H1 (cell line): ENCODE measurements around the gene GALNT18. TPM values are rescaled to one million over a fixed set of nuclear protein-coding genes. Genes with fewer than 3 reads are reported as not detected.

Experiments
- CTCF ChIA-PET: fragments of 300-600 bp; sonication (Branson Sonifier 250); formaldehyde crosslinking; loops from one replicate; lab custom pipeline; 2021; ENCODE audit not compliant: partially characterized antibody; lab: Charles Lee
- POLR2A ChIA-PET: fragments of 300-600 bp; sonication (Branson Sonifier 250); formaldehyde crosslinking; loops from one replicate; lab custom pipeline; 2021; ENCODE audit warnings: inconsistent platforms; ENCODE audit not compliant: partially characterized antibody; lab: Charles Lee
- DNase-seq, 2 experiments: peaks; one replicate each; pipeline versions ENCODE4 v3.0.0 to v3.0.0-alpha.2; 2010 to 2022; ENCODE audit warnings: low spot score in 2 of 2, low read depth in 1 of 2, mixed read lengths in 1 of 2
- FAIRE-seq: peaks from 2 replicates; lab custom pipeline; 2011; peaks lifted over from hg19 to GRCh38; lab: Jason Lieb, UNC
- H2AFZ ChIP-seq: 2 replicates; pipeline ENCODE4 v1.8.1; 2012; ENCODE audit warnings: low read length, inconsistent platforms
- H2AK5ac ChIP-seq: 2 replicates; pipeline ENCODE4 v1.6.1; 2013; ENCODE audit warnings: low read depth, low read length
- H2BK120ac ChIP-seq: replicated peaks from 2 replicates; pipeline ENCODE3; 2013; ENCODE audit warnings: low read depth, low read length, inconsistent platforms
- H2BK12ac ChIP-seq: 2 replicates; pipeline ENCODE4 v1.6.1; 2013; ENCODE audit warnings: low read depth, low read length
- H2BK15ac ChIP-seq: 2 replicates; pipeline ENCODE4 v1.6.1; 2013; ENCODE audit warnings: low read length
- H2BK20ac ChIP-seq: 2 replicates; pipeline ENCODE4 v1.6.1; 2013; ENCODE audit warnings: low read length
- H2BK5ac ChIP-seq: 2 replicates; pipeline ENCODE4 v1.6.1; 2013; ENCODE audit warnings: low read depth, low read length
- H3K14ac ChIP-seq: 2 replicates; pipeline ENCODE4 v1.6.1; 2013; ENCODE audit warnings: inconsistent platforms; ENCODE audit not compliant: insufficient read length
- H3K18ac ChIP-seq: 2 replicates; pipeline ENCODE4 v1.6.1; 2013; ENCODE audit warnings: low read length; ENCODE audit errors: extremely low read depth
- H3K23ac ChIP-seq: 2 replicates; pipeline ENCODE4 v1.6.1; 2013; ENCODE audit warnings: inconsistent platforms; ENCODE audit not compliant: insufficient read length
- H3K23me2 ChIP-seq: 2 replicates; pipeline ENCODE4 v1.6.1; 2013; ENCODE audit warnings: low read depth, low read length
- H3K27ac ChIP-seq: 2 replicates; pipeline ENCODE4 v1.6.1; 2011; ENCODE audit warnings: low read depth, low read length, inconsistent platforms
- H3K27me3 ChIP-seq, 4 experiments: replicated peaks in 1 of 4; 1 replicate in 1 of 4; 2 replicates in 3 of 4; pipeline versions ENCODE4 v1.6.1 to v1.8.1; 2011 to 2013; ENCODE audit warnings: low read length in 3 of 4, mild to moderate bottlenecking in 3 of 4, inconsistent platforms in 2 of 4, mixed read lengths in 2 of 4, moderate library complexity in 1 of 4; ENCODE audit not compliant: control insufficient read depth in 3 of 4, insufficient read depth in 3 of 4; ENCODE audit errors: extremely low read depth in 1 of 4
- H3K36me3 ChIP-seq, 4 experiments: 2 replicates each; pipeline versions ENCODE4 v1.6.1 to v1.8.1; 2011 to 2013; ENCODE audit warnings: mild to moderate bottlenecking in 4 of 4, low read length in 3 of 4, moderate library complexity in 2 of 4, control low read depth in 1 of 4, inconsistent platforms in 1 of 4; ENCODE audit not compliant: insufficient read depth in 4 of 4, control insufficient read depth in 2 of 4
- H3K4ac ChIP-seq: replicated peaks from 2 replicates; pipeline ENCODE3; 2013; ENCODE audit warnings: low read length, low read depth, mixed read lengths, inconsistent platforms; ENCODE audit not compliant: insufficient read length
- H3K4me1 ChIP-seq, 4 experiments: replicated peaks in 1 of 4; 1 replicate in 1 of 4; 2 replicates in 3 of 4; pipeline versions ENCODE4 v1.6.1 to v1.8.1; 2011 to 2013; ENCODE audit warnings: low read length in 3 of 4, inconsistent platforms in 2 of 4, mixed read lengths in 1 of 4; ENCODE audit not compliant: insufficient read depth in 4 of 4, control insufficient read depth in 3 of 4
- H3K4me2 ChIP-seq, 2 experiments: 2 replicates each; pipeline versions ENCODE4 v1.6.1 to v1.8.1; 2011 to 2013; ENCODE audit warnings: low read depth in 2 of 2, low read length in 2 of 2, control low read depth in 1 of 2, inconsistent platforms in 1 of 2, mild to moderate bottlenecking in 1 of 2; ENCODE audit not compliant: insufficient read depth in 1 of 2
- H3K4me3 ChIP-seq, 4 experiments: fragments of 200-600, 300-600 bp in 1 of 4; sonication (generic), shearing (Covaris generic), sonication (Bioruptor Twin) in 1 of 4; 2 replicates each; pipeline versions ENCODE4 v1.5.1 to v1.8.1; 2011 to 2016; ENCODE audit warnings: low read length in 4 of 4, low read depth in 3 of 4, control low read depth in 2 of 4, inconsistent platforms in 2 of 4, mild to moderate bottlenecking in 2 of 4, mixed read lengths in 1 of 4, moderate library complexity in 1 of 4; ENCODE audit not compliant: insufficient read depth in 2 of 4; ENCODE audit errors: extremely low read depth in 1 of 4
- H3K56ac ChIP-seq: replicated peaks from 2 replicates; pipeline ENCODE3; 2013; ENCODE audit warnings: low read depth, mild to moderate bottlenecking, mixed read lengths, low read length, inconsistent platforms; ENCODE audit not compliant: insufficient read length
- H3K79me1 ChIP-seq: 2 replicates; pipeline ENCODE4 v1.6.1; 2013; ENCODE audit warnings: low read depth, low read length, control low read depth
- H3K79me2 ChIP-seq, 2 experiments: 2 replicates each; pipeline versions ENCODE4 v1.6.1 to v1.8.1; 2012 to 2013; ENCODE audit warnings: low read length in 2 of 2, mild to moderate bottlenecking in 2 of 2, inconsistent platforms in 1 of 2; ENCODE audit not compliant: insufficient read depth in 2 of 2, control insufficient read depth in 1 of 2
- H3K9ac ChIP-seq, 4 experiments: replicated peaks in 1 of 4; 1 replicate in 1 of 4; 2 replicates in 3 of 4; pipeline versions ENCODE4 v1.6.1 to v1.8.1; 2011 to 2013; ENCODE audit warnings: low read depth in 3 of 4, low read length in 3 of 4, control low read depth in 2 of 4, mild to moderate bottlenecking in 2 of 4, moderate library complexity in 2 of 4, inconsistent platforms in 1 of 4; ENCODE audit errors: extremely low read depth in 1 of 4
- H3K9me3 ChIP-seq, 2 experiments: 2 replicates each; pipeline versions ENCODE4 v1.6.1 to v1.8.1; 2012 to 2013; ENCODE audit warnings: mild to moderate bottlenecking in 2 of 2, moderate library complexity in 2 of 2, control low read depth in 1 of 2, inconsistent platforms in 1 of 2, low read depth in 1 of 2, low read length in 1 of 2, mixed read lengths in 1 of 2; ENCODE audit not compliant: insufficient read depth in 2 of 2
- H4K20me1 ChIP-seq, 2 experiments: replicated peaks in 1 of 2; 2 replicates each; pipeline versions ENCODE3 to v1.8.1; 2011 to 2013; ENCODE audit warnings: inconsistent platforms in 2 of 2, low read length in 2 of 2, mild to moderate bottlenecking in 1 of 2; ENCODE audit not compliant: insufficient read depth in 2 of 2, control insufficient read depth in 1 of 2
- H4K5ac ChIP-seq: 2 replicates; pipeline ENCODE4 v1.6.1; 2013; ENCODE audit warnings: low read length, low read depth, mixed read lengths, inconsistent platforms; ENCODE audit not compliant: insufficient read length
- H4K8ac ChIP-seq: 2 replicates; pipeline ENCODE4 v1.8.0; 2013; ENCODE audit warnings: mild to moderate bottlenecking, moderate library complexity, low read length, inconsistent platforms; ENCODE audit not compliant: insufficient read depth; ENCODE audit errors: extremely low read depth
- H4K91ac ChIP-seq: replicated peaks from 2 replicates; pipeline ENCODE3; 2013; ENCODE audit warnings: low read length, mixed read lengths, inconsistent platforms; ENCODE audit not compliant: insufficient read length
- GABPA ChIP-seq: IDR thresholded peaks from 2 replicates; pipeline ENCODE4 v1.6.1; 2011; ENCODE audit warnings: mild to moderate bottlenecking, low read length, moderate library complexity, borderline replicate concordance; ENCODE audit not compliant: insufficient read depth
- KDM5A ChIP-seq: fragments of 200-600 bp; IDR thresholded peaks from 2 replicates; pipeline ENCODE4 v1.7.1; 2012; ENCODE audit warnings: mild to moderate bottlenecking, low read length, inconsistent platforms, mixed read lengths
- PHF8 ChIP-seq: fragments of 200-600 bp; sonication (generic); conservative IDR thresholded peaks from 2 replicates; pipeline ENCODE4 v1.7.1; 2012; ENCODE audit warnings: low read depth, mild to moderate bottlenecking, inconsistent platforms, low read length, moderate library complexity
- SIN3A ChIP-seq, 2 experiments: IDR thresholded peaks in 1 of 2; conservative IDR thresholded peaks in 1 of 2; 2 replicates each; pipeline ENCODE4 v1.6.1; 2011 to 2012; ENCODE audit warnings: low read length in 2 of 2, improper control_type of control experiment in 1 of 2, low read depth in 1 of 2, mild to moderate bottlenecking in 1 of 2
- SP1 ChIP-seq: IDR thresholded peaks from 2 replicates; pipeline ENCODE4 v1.6.1; 2011; ENCODE audit warnings: low read depth, low read length
- YY1 ChIP-seq: IDR thresholded peaks from 2 replicates; pipeline ENCODE4 v1.6.1; 2011; ENCODE audit warnings: low read depth, mild to moderate bottlenecking, low read length
- WGBS, 2 experiments: shearing (Covaris generic) in 1 of 2; methylation state at CpG; one replicate each; pipeline versions ENCODE4 v1.1.6 to v1.1.7; 2013 to 2015; ENCODE audit warnings: low lambda C conversion rate in 2 of 2, mixed read lengths in 2 of 2, inconsistent platforms in 1 of 2, low coverage in 1 of 2, missing lambda C conversion rate in 1 of 2; ENCODE audit not compliant: insufficient replicate concordance in 2 of 2, insufficient coverage in 1 of 2, insufficient read length in 1 of 2; ENCODE audit errors: extremely low coverage in 1 of 2, missing lambda C conversion rate in 1 of 2; 5-methylcytosine and 5-hydroxymethylcytosine counted together
- polyA plus RNA-seq, 7 experiments: library from polyadenylated mRNA; depleted of rRNA in 3 of 7; stranded (reverse) in 5 of 7; unstranded in 2 of 7; fragments of >200 nt in 5 of 7; fragments of 200-250 nt in 2 of 7; gene quantifications; 1 replicate in 5 of 7; 2 replicates in 1 of 7; 4 replicates in 1 of 7; pipeline versions ENCODE4 v1.2.1 to v1.2.3, GENCODE V29; 2011 to 2013; ENCODE audit warnings: missing spikeins in 2 of 7, mixed read lengths in 2 of 7
- total RNA-seq: library from RNA; stranded (reverse); fragmentation: NEBNext Ultra II Directional; extraction: Animal tissue kit (Norgen Biotek cat#: 25700); gene quantifications from 2 replicates; pipeline ENCODE4 v1.2.1, GENCODE V29; 2021

GALNT18 gene
- total and polyA plus RNA-seq, 2 of the 8 experiments (the other 6 are each of a cell fraction or from before 2014, with no cell fraction given), result 6.0 to 9.4 TPM

GRCh38 chr11:11324090-11324489 lies 297.7 kb downstream of the GALNT18 start:
- Histone ChIP-seq H3K36me3 (no peaks in the 10 kb centered on the region), H2BK20ac (no peak overlapping the region), H4K91ac (no peak overlapping the region), H3K79me1 (no peaks in the 10 kb centered on the region), H3K9ac (no peak overlapping the region), H4K20me1 (no peaks in the 10 kb centered on the region), H3K56ac (no peak overlapping the region), H3K14ac (no peak overlapping the region), H4K5ac (no peak overlapping the region), H2AK5ac (no peak overlapping the region), H3K4me3 (no peak overlapping the region), H2BK12ac (no peak overlapping the region), H3K18ac (no peak overlapping the region), H3K4ac (no peak overlapping the region), H3K23me2 (no peaks in the 10 kb centered on the region), H3K27ac (no peak overlapping the region), H3K27me3 (no peaks in the 10 kb centered on the region), H3K4me1 (no peaks in the 10 kb centered on the region), H2BK120ac (no peak overlapping the region), H3K4me2 (no peak overlapping the region), H4K8ac (no peak overlapping the region), H2AFZ (no peak overlapping the region), H2BK5ac (no peak overlapping the region), H3K23ac (no peak overlapping the region), H3K9me3 (0 out of 4 replicates have a peak, but pooled peaks cover 0 to 2% of the 10 kb centered on the region in 2 experiments), H3K79me2 (no peaks in the 10 kb centered on the region), H2BK15ac (no peak overlapping the region)
- TF ChIP-seq PHF8 (no peak), SP1 (no peak), YY1 (no peak), GABPA (no peak), KDM5A (no peak), SIN3A (conservative IDR thresholded peaks at IDR 0.05 in 1 of 2, IDR thresholded peaks at IDR 0.05 in 1 of 2; ENCODE audit: low read depth in 1 of 2, low read length in 2 of 2) (no peak)
- FAIRE-seq, result no peak
- DNase-seq, result no peak
- WGBS, 2 experiments, result 83% methylated on average over 1 of the region's 1 CpG; no CpG with 5 or more reads in 1 of the 2 experiments
- CTCF ChIA-PET, result no interaction called here
- POLR2A ChIA-PET, result no interaction called here
